Stimulated activated CD4-positive, alpha-beta T cell treated with anti-CD3 and anti-CD28 coated beads, TNF-alpha, amount 100 ng/mL, for 24 hours (primary cell): ENCODE results near the gene BORCS8.
"Not testable (repeated sequence)": the region's sequence is repeated elsewhere in the genome, so short reads cannot be mapped to it uniquely, and the experiment has no call there.

Source experiments
- DNase-seq, 3 experiments: peaks; one replicate each; pipeline ENCODE4 v3.0.0-alpha.2; 2020; ENCODE audit warnings: low read depth in 3 of 3

Gene BORCS8

DNA sequence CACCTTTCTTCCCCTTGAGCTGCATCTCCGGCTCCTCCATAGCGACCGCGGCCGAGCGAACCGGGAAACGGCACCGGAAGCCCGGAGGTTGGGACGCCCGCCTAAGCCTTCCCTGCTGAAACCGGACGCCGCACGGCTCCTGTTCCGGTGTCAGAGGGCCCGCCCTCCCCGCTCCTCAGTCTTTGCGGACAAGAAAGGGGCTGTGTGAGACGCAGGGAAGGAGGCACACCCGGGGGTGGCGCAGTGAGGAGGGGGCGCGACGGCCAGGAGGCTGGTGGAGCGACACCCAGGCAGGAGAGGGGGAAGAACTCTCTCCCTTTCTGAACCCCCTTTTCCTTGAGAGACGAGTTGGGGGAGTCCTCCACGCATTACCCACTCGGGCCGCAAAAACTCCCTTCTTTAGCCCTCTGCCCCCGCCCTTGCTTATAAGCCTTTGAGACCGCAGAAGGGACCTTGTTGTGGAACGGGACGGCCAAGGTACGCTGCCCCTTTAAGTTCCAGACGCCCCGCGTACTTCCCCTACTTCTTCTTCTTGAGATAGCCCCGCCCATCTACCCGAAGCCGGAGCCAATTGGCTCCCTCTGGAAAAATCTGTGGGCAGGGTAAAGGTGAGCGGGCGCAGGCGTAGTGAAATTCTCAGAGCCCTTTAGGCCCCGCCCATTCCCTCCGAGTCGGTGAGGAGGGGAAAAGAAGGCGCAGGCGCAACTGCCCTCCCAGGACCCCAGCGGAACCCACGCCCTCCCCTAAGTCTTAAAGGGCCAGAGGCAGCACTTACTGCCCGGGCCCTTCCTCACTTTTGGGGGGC is at the start of gene BORCS8, which contains the start of gene RFXANK:
Gene BORCS8, minus strand, starts transcription at position 75 of the 805 bp plus-strand sequence. Its CDS starts 35 bp downstream, at position 40.
Gene RFXANK, plus strand, starts transcription at position 181 of the 805 bp plus-strand sequence. CDS start 1,689 bp downstream, outside the sequence.
- DNase-seq: peak; percentile 98

DNA sequence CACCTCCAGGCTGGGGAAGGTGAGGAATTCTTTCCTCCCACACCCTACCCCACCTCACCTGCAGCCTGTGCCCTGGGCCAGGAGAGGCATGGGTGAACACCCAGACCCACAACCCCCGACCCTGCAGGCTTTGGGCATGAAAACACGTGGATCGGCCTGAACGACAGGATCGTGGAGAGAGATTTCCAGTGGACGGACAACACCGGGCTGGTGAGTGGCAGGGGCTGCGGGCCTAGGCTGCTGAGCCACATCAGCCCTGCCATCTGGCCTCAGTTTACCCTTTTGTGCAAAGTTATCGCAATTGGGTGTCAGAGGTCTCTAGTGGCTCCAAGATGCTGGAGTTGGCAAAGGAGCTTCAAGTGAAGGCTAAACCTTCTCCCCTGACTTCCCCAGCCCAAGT is 48.5 kb upstream of the BORCS8 start:
- no peak for DNase-seq

DNA sequence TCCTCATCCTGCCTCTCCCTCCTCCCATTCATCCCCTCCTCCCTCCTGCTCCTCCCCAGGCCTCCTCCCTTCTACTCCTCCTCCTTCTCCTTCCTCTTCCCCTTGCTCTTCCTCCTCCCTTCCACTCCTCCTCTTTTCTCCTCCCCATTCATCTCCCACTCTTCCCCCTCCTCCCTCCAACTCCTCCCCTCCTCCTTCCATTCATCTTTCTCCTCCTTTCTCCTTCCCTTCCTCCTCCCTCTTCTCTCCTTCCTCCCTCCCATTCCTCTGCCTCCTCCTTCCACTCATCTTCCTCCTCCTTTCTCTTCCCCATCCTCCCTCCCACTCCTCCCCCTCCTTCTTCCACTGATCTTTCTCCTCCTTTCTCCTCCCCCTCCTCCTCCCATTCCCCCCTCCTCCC is 47.7 kb upstream of the BORCS8 start:
- no peak for DNase-seq

DNA sequence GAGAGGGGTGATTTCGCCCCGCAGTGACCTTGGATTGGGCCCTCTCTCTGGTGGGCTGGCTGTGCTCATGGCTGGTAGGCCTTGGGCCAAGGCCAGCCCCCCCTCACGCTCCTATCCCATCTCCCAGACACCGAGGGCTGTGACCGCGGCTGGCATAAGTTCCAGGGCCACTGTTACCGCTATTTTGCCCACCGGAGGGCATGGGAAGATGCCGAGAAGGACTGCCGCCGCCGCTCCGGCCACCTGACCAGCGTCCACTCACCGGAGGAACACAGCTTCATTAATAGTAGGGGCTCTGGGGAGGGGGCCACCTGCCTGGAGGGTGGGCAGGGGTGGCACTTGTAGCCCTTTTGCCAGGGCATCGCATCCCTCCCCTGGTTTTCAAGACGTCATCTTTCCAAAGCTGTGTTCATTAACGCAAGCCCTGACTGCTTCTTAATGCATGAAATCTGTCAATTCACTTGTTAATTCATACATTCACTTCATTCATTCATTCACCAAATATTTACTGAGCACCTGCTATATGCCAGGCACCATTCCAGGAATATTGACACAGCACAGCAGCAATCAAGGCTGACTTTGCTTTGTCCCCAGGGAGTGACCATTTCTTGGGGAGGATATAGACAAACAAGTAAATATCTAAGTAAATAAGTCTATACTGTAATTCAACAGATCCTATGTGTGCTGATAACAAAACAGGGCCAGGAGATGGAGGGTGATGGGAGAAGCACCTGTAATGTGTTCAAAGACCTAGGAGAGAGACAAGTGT is 46.4 kb upstream of the BORCS8 start:
- no peak for DNase-seq

DNA sequence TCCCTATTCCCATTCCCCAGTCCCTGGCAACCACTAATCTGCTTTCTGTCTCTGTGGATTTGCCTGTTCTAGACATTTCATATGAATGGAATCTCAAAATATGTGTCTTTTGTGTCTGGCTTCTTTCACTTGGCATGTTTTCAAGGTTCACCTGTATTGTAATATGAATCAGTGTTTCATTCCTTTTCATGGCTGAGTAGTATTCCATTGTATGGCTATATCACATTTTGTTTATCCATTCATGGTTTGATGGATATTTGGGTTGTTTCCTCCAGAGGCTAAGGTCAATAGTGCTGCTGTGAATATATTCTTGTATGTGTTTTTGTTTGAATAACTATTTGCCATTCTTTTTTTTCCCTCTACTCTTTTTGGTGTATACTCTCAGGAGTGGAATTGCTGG is 44.2 kb upstream of the BORCS8 start:
- DNase-seq: no peak

DNA sequence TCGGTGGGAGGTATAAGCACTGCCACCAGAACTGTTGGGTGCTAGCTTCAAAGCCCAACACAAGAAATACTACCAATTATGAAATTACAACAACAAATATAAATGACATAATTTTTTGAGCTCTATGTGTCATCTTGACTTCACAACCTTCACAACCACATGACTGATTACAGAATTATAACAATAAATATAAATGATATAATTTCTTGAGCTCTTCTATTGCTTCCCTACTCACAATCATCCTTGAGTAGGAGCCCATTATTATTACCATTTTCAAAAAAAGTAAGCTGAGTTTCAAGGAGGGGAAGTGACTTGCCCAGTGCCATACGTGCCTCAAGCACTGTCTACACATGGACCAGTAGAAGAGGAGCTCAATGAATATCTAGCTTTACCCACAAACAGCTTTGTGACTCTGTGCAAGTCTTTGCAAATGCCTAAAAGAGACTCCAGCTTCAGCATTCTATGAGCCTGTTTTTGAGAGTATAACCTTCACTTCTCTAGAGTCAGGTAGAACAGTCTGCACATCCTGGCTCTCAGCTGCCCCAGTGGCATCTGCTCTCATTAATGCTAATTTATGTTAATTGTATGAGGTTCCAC is 42.4 kb upstream of the BORCS8 start:
- no peak for DNase-seq

DNA sequence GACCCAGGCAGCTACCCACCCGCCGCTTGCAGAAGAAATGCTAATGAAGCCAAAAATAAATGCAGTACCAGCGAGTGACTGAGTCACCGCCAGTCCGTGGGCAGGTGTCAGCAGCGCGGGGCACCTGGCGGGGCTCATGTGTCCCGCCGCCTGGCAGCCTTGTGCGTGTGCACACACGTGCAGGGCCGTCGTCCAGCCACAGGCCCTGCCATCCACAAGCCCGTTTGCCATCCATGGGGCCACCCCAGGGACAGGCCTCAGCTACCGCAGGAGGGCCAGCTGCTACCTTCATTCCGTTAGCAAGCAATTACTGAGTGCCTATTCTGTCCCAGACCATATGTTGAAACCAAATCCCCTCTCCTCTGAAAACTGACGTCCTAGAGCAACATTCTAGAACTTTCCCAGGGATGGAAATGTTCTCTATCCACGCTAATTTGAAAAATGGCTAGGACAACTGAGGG is 40.3 kb upstream of the BORCS8 start:
- no peak for DNase-seq

DNA sequence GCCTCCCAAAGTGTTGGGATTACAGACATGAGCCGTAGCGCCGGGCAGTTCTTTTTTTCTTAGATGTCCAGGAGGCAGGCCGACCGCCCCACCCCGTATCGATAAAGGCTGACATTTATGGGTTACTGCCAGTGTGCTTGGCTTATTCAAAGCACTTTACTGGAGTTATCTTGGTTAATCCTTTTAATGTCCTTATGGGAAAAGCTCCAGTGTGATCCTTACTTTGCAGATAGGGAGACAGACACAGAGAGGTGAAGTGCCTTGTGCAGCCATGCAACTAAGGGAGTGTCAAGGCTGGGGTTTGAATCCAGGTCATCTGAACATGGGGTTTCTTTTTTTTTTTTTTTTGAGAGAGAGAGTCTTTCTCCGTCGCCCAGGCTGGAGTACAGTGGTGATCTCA is 39.0 kb upstream of the BORCS8 start:
- DNase-seq: no peak

DNA sequence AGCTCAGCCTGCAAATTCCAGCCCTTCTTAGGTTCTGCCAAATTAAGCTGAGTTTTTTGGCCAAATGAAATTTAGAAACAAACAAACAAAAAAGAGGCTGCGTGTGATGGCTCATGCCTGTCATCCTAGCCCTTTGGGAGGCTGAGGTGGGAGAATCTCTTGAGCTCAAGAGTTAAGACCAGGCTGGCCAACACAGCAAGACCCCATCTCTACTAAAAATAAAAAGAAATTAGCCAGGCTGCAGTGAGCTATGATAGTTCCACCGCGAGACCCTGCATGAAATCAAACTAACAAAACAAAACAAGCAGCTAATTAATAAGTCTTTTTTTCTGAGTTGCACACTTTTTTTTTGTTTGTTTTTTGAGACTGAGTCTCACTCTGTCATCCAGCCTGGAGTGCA is 37.7 kb upstream of the BORCS8 start:
- DNase-seq: no peak

DNA sequence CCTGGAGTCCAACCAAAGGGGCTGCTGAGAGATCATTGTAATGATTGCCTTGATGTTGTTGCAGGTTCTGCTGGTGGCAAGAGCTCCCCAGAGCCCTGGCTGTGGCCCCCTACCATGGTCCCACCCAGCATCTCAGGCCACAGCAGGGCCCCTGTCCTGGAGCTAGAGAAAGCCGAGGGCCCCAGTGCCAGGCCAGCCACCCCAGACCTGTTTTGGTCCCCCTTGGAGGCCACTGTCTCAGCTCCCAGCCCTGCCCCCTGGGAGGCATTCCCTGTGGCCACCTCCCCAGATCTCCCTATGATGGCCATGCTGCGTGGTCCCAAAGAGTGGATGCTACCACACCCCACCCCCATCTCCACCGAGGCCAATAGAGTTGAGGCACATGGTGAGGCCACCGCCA is 35.3 kb upstream of the BORCS8 start:
- DNase-seq: no peak

DNA sequence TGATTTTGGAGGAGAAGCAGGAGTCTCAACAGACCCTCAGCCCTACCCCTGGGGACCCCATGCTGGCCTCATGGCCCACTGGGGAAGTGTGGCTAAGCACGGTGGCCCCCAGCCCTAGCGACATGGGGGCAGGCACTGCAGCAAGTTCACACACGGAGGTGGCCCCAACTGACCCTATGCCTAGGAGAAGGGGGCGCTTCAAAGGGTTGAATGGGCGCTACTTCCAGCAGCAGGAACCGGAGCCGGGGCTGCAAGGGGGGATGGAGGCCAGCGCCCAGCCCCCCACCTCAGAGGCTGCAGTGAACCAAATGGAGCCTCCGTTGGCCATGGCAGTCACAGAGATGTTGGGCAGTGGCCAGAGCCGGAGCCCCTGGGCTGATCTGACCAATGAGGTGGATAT is 34.7 kb upstream of the BORCS8 start:
- DNase-seq: no peak

DNA sequence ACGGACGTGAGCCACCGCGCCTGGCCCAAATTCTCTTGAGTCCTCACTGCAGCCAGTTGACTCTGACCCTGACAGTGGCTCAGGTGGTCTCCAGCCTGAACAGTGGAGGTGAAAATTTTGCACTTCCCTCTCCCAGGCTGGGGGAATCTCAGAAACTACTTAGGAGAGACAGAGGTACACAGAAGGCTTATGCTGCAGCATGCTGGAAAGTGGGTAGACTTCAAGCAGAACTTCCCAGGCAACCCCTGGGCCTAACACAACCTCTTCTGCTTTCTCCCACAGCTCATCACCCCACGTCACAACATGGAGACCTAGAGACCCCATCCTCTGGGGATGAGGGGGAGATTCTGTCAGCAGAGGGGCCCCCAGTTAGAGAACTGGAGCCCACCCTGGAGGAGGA is 34.3 kb upstream of the BORCS8 start:
- no peak for DNase-seq

DNA sequence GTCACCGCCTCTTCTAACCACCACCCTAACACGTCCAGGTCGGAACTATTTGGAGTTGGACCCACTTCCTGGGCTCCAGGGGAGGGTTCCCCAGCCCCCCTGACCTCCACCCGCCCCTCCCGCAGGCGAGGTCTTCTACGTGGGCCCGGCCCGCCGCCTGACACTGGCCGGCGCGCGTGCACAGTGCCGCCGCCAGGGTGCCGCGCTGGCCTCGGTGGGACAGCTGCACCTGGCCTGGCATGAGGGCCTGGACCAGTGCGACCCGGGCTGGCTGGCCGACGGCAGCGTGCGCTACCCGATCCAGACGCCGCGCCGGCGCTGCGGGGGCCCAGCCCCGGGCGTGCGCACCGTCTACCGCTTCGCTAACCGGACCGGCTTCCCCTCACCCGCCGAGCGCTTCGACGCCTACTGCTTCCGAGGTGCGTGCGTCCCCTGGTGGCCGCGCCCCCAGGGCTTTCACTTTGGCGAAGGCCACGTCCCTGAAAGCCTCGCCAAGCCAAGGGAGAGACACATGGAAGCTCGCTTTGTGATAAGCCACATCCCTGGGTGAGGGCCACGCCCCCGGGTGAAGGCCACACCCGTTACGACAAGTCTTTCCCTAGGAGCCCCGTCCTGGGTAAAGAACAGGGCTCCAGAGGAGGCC is 33.0 kb upstream of the BORCS8 start:
- DNase-seq: peak; percentile 44 to 74 (median 45)

DNA sequence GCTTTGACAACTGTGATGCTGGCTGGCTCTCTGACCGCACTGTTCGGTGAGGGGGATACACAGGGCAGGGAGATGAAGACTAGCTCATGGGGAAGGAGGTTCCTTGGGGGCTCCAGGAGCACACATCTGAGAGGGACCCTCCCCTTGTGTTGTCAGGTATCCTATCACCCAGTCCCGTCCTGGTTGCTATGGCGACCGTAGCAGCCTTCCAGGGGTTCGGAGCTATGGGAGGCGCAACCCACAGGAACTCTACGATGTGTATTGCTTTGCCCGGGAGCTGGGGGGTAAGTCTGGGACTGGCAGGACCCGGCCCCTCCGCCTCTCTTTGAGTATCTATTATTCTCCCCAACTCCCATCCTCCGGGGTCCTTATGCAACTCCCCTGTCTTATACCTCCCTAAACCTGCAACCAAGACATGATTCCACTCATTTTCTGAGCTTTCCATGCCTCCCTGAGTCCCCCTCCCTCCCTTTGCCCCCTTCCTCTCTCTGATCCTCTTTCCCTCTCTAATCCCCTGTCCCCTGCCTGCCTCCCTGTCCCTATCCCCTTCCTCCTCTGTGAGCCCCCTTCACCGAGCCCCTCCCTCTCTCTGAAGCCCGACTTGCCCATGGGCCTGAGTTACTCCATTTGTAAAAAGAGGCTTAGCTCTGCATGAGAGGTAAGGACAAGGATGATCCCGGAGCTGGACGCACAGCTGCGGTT is 32.3 kb upstream of the BORCS8 start:
- no peak for DNase-seq

DNA sequence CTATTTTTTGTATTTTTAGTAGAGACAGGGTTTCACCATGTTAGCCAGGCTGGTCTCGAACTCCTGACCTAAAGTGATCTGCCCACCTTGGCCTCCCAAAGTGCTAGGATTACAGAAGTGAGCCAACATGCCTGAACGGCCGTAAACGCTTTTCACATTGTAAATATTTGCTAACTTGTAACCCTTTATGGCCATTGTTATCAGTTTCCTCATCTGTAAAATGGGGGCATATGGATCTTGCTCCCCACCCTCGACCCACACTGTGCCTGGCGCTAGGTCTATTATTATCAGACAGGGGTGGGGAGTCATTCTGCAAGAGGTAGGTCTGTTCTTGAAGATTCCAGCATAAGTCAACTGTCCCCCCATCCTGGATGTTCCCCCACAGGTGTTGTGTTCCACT is 31.7 kb upstream of the BORCS8 start:
- no peak for DNase-seq

DNA sequence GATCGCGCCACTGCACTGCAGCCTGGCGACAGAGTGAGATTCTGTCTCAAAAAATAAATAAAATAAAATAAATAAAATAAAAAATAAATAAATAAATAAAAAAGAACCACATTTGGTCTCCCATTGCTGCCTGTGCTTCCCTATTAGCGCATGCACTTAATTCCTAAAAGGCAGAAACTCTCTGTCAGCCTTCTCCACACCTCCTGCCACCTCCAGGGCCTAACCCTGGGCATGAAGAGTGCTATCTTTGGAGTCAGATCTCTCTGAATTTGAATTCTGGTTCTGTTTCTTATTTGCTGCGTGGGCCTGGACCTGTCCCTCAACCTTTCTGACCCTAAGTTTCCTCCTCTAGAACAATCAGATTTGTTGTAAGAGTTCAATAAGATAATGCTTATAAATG is 31.1 kb upstream of the BORCS8 start:
- no peak for DNase-seq

DNA sequence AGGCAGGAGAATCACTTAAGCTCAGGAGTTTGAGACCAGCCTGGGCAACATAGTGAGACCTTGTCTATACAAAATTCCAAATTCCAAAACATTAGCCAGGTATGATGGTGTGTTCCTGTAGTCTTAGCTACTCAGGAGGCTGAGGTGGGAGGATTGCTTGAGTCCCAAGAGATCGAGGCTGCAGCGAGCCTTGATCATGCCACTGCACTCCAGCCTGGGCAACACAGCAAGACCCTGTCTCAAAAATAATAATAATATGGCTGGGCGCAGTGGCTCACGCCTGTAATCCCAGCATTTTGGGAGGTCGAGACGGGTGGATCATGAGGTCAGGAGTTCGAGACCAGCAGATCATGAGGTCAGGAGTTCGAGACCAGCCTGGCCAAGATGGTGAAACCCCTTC is 29.0 kb upstream of the BORCS8 start:
- DNase-seq: not testable (repeated sequence)

DNA sequence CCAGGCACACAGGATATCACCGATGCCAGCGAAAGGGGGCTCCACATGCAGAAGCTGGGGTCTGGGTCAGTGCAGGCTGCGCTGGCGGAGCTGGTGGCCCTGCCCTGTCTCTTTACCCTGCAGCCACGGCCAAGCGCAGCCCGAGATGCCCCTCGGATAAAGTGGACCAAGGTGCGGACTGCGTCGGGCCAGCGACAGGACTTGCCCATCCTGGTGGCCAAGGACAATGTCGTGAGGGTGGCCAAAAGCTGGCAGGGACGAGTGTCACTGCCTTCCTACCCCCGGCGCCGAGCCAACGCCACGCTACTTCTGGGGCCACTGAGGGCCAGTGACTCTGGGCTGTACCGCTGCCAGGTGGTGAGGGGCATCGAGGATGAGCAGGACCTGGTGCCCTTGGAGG is 27.0 kb upstream of the BORCS8 start:
- no peak for DNase-seq

DNA sequence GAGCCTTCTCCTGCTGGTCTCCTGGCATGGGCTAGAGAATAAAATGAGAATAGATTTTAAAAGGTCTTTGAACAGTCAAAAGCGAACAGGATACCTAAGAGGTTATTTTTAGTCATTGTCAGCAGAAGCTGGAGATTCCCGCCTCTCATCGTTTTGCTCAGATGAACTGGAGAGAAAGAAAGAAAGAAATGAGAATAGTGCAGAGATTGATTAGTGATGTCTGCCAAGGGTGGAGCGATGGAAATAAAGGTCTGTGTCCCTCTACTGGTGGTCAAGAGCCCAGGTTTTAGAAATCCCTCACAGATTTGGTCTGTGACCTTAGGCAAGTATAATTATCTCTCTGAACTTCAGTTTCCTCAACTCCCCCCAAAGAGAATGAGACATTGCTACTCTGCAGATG is 25.1 kb upstream of the BORCS8 start:
- no peak for DNase-seq

DNA sequence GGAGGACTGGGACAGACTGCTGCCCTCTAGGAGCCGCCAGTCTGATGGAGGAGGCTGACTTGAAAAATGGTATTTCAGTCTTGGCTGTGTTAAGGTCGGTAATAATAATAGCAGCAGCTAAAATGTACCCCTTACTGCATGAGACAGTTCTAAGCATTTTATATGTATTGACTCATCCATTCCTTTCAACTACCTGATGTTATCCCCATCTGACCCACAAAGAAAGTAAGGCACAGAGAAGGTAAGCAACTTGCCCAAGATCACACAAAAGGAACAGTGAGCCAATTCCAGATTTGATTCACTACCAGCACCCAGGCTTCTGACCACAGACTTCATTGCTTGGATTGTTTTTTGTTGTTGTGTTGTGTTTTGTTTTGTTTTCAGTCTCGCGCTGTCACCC is 23.8 kb upstream of the BORCS8 start:
- no peak for DNase-seq

DNA sequence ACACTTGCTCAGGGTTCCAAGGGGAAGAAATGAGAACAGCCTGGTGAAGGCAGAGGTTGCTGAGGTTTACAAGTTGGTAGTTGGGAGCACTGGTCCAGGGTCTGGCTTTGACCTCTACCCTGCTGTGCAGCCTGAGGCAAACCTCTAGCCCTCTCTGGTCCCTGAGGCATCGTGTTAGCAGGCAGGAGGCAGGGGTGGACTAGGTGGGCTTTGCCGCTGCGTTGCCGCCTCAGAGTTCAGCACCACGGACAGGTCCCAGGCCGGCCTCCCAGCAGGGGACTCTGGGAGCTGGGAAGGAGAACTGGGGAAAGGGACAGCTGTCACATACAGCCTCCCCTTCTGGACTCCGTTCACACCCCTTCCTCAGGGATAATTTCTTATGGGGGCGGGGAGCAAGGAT is 22.9 kb upstream of the BORCS8 start:
- peak in 1 of 3 experiments; percentile 12 for DNase-seq

DNA sequence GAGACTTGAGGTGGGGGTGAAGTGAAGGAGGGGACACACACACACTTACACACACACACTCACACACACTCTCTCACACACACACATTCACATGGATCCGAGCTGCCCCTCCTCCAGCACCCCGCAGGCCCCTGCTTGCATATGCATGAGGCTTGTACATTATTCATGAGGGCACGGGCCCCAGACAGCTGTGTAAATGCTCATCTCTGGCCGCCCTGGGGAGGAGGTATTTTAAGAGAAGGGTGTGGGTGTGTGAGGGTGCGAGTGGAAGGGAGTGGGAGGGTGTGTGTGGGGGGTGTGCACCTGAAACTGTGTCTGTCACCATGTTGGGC is 22.2 kb upstream of the BORCS8 start:
- no peak for DNase-seq
